ENCODE results near the gene CDT1.
A peak's percentile ranks its signal among the peaks of the same experiment; 100 is the strongest.

CDT1 gene

DNA sequence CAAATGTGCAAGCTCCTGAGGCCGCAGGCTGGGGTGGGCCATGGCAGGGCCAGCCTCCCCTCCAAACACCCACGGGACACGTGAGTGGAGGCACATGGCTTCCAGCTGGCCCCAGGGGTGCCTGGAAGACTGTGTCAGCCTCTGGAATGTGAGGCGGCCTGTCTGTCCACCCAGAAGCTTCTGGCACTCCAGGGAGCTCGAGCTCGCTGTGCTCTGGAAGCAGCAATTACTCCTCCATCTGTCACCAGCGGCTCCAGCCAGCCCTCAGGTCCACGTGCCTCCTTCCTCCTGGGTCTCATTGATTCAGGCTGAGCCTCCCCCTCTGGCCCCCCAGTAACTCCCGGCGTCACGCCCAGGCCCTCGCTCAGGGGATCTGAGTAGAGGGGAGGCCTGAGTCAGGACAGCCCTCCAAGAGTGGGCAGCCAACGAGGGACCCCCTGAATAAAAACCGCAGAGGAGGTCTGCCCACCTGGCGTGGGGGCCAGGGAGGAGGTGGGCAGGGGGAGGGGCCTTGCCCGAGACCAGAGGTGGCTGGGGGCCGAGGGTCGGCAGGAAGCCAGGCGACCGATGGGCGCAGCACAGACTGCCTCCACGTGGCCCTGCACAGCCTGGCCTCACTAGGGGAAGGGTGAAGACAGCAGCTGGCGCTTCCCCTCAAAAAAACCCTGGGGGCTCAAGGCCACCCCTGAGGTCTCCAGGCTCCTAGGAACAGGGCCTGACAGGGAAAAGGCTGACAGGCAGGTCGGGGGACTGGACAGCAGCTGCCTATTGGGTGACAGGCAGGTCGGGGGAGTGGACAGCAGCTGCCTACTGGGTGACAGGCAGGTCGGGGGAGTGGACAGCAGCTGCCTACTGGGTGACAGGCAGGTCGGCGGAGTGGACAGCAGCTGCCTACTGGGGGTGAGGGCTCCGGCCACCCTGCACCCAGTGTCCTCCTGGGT lies 30.4 kb upstream of the CDT1 start:
- POLR2A ChIA-PET, result interaction anchor here (0.6 to 4.7 kb wide), 11 partner anchors 10 to 203 kb away, joined by 3 to 95 read pairs (median 3); partner anchors contain the start of genes GALNS, PIEZO1, TRAPPC2L and ZC3H18
- TF ChIP-seq CTCF (IDR thresholded peaks at IDR 0.05; ENCODE audit: insufficient read depth, low read length, missing control alignments), result no peak
- H3K4me3 ChIP-seq (ENCODE audit: low read depth, low read length), result peak overlapping the region; percentile 30
- DNase-seq (ENCODE audit: low read depth, low spot score), result peak; percentile 69
- CTCF ChIA-PET, result interaction anchor here (0.8 to 25.7 kb wide), 3 partner anchors 10 to 28 kb away, joined by 5 to 544 read pairs (median 38); partner anchors contain the start of gene PIEZO1

- DNase-seq (ENCODE audit: low read depth, low spot score), result no peak
- POLR2A ChIA-PET, result interaction anchor here (1.1 to 4.7 kb wide), 3 partner anchors 9 to 36 kb away, joined by 3 to 95 read pairs (median 7); partner anchors contain the start of gene PIEZO1
- CTCF ChIA-PET, result interaction anchor here (4.6 to 25.7 kb wide), 2 partner anchors 9 to 29 kb away, joined by 38 to 544 read pairs; partner anchors contain the start of gene PIEZO1
- H3K4me3 ChIP-seq (ENCODE audit: low read depth, low read length), result peak overlapping the region; percentile 30; the same call in 1 of the 2 replicates
- TF ChIP-seq CTCF (IDR thresholded peaks at IDR 0.05; ENCODE audit: insufficient read depth, low read length, missing control alignments), result no peak
Measured at GRCh38 chr16:88773812-88774291, 29.7 kb upstream of the CDT1 start.

DNA sequence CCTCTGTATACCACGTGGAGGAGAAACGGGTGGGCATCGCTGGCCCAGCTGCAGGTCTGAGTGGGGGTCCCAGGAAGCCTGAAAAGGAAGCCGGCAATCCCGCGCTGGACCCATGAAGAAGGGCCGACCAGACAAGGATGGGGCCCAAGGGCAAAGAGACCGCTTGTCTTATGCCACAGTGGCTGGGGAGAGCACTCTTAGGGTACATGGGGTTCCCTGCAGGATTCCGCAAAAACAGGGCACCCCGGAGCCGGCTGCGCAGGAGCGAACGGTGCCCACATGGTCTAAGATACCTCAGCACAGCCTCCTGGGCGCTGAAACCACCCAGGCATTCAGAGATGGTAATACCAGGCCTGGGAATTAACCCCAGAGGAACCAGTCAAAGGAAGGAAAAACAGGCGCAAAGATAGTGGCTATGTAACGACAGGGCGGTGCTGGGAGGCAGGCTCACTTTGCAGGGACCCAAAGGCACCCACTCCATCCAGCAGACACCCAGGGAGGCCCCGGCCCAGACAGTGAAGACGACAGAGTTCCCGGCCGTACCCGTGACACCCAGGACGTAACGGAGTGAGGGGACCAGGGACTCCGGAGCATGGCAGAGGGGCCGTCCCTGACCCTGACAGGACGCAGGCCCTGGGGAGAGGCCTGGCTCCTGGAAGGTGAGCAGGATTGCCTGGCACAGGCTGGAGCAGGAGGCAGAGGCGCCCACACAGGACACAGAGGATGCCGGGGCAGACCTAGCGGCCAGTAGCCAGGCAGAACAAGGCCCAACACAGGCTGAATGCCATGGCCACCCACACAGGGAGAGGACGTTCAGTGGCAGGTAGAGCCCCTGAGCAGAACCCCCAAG lies 28.8 kb upstream of the CDT1 start:
- CTCF ChIA-PET, result interaction anchor here (4.6 to 25.7 kb wide), 2 partner anchors 8 to 30 kb away, joined by 38 to 544 read pairs; partner anchors contain the start of gene PIEZO1
- TF ChIP-seq CTCF (IDR thresholded peaks at IDR 0.05; ENCODE audit: insufficient read depth, low read length, missing control alignments), result no peak
- POLR2A ChIA-PET, result interaction anchor here (2.0 to 4.7 kb wide), 2 partner anchors 8 to 36 kb away, joined by 7 to 95 read pairs; partner anchors contain the start of gene PIEZO1

DNA sequence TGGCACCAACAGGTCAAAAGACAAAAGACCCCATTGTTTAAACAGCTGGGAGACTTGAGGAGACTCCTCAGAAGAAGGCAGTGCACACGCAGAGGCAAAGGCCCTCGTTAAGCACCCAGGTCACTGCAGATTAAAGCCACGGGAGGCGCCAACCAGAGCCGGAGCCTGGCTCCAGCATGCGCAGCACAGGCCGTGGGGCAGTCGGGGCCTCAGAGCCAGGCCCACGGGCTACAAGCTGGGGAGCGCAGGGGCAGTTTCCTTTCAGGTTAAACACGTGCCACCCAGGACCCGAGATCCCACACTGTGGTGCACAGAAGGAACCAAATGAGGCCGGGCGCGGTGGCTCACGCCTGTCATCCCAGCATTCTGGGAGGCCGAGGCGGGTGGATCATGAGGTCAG lies 27.8 kb upstream of the CDT1 start:
- no peak overlapping the region for H3K4me3 ChIP-seq (ENCODE audit: low read depth, low read length)
- ChIA-PET CTCF (interaction anchor here (0.7 to 1.2 kb wide), 2 partner anchors 32 to 39 kb away, joined by 3 read pairs; no protein-coding TSS in a partner anchor), POLR2A (no interaction called here)
- TF ChIP-seq CTCF (IDR thresholded peaks at IDR 0.05; ENCODE audit: insufficient read depth, low read length, missing control alignments), result no peak
- DNase-seq (ENCODE audit: low read depth, low spot score), result no peak

More for the DNA sequence above, 28.8 kb upstream of the CDT1 start:
- no peak overlapping the region for H3K4me3 ChIP-seq (ENCODE audit: low read depth, low read length)
- DNase-seq (ENCODE audit: low read depth, low spot score), result no peak

DNA sequence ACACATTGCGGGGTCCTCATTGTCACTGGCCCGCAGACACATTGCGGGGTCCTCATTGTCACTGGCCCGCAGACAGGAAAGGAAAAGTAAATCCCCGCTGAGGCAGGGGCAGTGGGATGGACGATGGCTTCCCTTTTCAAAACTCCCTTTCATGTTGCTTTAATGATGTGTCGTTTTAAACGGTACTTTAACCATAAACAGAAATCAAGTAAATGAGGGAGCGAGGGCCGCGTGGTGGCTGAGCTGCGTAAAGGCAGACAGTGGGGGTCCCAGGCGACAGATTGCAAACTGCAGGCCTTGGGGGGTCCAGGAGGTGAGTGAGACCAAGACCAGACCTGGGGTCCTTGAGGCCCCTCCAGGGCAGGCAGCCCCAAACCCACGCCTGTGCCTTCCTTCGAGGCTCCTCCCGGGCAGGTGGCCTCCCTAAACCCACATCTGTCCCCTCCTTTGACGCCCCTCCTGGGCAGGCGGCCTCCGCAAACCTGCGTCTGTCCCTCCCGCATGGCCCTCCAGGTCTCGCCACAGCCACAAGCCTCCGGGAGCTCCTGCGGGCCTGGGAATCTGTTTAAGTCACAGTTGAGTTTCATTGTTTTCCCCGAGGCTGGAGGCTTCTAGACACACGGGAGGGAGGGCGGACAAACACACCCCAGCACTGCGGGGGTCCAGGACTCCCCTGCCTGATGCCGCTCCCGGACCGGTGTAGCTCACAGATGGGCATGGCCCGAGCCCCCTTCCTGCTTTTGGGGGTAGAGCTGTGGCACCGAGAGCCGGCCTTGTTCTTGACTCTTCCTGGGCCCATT lies 25.9 kb upstream of the CDT1 start:
- no peak for TF ChIP-seq CTCF (IDR thresholded peaks at IDR 0.05; ENCODE audit: insufficient read depth, low read length, missing control alignments)
- no peak for DNase-seq (ENCODE audit: low read depth, low spot score)
- ChIA-PET CTCF (interaction anchor here (0.7 to 1.8 kb wide), 3 partner anchors 9 to 40 kb away, joined by 3 to 7 read pairs (median 4); no protein-coding TSS in a partner anchor), POLR2A (no interaction called here)
- no peak overlapping the region for H3K4me3 ChIP-seq (ENCODE audit: low read depth, low read length)

All from AG04449 (cell line).